LNCAP (cell line): ENCODE measurements around the gene TNS1.

Experiments used
- CTCF ChIP-seq: fragments of 450-650 bp; IDR thresholded peaks from 2 replicates; pipeline ENCODE4 v1.5.1; 2017; ENCODE audit warnings: mild to moderate bottlenecking

TNS1 gene

DNA sequence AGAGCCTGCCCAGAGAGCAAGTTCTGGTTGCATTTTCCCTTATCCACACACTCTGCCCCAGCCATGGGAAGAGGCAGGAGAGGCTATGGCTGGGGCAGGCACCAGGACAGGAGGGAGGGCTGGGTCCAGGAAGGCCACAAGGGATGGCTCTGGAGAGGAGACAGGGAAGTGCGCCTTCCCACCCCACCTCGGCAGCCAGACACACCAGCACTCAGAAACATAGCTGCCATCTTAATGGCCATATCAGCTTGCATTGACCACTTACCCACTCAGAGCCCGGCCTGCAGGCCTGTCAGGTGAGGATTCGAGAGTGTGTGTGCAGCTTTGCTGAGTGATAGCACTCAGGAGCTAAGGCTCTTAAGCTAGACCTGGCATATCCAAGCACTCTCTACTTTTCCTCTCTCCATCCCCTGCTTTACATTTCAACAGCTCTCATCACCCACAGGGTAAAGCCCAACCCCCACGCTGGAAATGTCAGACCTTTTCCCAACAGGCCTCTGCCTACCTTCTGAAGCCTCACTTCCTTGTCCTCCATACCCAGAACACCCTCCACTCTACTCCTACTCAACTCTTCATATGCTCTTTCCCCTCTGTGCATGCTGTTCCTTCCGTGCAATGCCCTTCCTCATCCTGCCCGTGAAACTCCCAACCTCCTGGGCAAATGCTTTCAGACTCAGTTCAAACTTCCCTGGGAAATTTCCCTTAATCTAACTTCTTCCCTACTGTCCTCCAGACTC, 147.9 kb downstream of the TNS1 start:
- no peak for TF ChIP-seq CTCF

DNA sequence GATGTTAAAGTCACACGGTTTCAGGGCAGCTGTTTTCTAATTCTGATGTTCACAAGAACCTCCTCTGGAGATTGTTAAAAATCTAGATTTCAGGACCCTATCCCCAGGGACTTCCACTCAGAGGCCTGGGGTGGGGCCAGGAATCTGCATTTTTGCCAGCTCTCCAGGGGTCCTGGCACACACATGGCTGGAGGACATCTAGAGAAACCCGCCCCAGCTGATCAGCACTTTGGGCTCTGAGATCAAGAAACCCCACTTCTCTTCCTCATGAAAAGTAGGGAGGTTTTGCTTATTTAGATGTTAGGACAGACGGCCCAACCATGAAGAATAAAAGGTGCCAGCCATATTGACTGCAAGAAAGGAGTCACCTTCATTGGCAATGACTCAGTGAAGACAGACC, 148.8 kb downstream of the TNS1 start:
- TF ChIP-seq CTCF: no peak

DNA sequence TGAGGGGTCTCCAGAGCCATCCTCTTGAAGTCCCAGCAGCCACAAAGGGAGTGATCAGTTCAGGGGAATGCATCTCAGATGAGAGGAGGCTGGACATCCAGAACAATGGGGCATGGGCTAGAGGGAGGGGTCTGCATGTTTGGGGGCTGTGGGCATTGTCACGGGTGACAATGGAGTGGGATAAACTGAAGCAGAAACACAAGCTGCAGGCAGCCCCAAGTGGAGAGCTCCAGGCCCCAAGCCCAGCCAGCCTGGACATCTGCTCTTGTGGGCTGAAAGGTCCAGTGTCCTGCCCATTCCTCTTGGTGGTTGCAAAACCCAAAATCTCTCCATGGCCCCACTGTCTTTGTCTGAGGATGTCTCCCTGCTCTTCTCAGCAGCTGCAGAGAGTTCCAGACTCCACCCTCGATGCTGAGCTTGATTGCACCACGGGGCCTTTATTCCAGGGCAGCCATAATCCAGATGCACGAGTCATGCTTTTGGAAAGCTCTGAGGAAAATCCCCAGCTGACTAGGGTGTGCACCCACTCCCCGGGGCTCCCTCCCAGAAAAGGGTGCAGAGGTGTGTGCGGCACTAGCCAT, 149.4 kb downstream of the TNS1 start:
- no peak for TF ChIP-seq CTCF

DNA sequence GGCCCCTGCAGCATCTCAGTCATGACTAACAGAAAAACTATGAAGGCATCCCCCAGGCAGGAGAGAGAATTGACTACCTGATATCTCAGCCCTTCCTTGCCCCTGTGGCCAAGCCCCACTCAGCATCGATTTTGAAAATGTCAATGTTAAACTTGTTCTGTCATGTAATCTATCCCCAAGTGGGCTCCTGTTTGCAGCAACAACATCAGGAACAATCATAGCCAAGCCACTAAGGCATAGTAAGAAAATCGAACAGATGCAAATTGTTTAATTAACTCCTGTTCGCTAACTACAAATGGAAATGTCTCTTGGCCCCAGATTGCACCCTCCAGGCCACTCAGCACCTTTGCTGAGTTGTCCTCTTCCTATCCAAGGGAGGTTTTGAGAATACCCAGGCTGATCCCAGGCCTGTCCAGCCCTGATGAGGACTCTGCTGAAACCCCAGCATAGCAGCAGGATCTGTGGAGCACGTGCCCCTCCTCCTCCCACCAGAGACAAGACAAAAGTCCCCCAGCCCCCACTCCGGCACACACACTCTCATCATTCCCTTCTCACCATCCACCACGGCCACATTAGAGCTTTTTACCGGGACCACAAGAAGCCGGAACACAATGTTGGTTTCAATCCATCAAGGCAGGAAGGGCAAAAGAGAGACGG, 150.1 kb downstream of the TNS1 start:
- TF ChIP-seq CTCF: no peak

DNA sequence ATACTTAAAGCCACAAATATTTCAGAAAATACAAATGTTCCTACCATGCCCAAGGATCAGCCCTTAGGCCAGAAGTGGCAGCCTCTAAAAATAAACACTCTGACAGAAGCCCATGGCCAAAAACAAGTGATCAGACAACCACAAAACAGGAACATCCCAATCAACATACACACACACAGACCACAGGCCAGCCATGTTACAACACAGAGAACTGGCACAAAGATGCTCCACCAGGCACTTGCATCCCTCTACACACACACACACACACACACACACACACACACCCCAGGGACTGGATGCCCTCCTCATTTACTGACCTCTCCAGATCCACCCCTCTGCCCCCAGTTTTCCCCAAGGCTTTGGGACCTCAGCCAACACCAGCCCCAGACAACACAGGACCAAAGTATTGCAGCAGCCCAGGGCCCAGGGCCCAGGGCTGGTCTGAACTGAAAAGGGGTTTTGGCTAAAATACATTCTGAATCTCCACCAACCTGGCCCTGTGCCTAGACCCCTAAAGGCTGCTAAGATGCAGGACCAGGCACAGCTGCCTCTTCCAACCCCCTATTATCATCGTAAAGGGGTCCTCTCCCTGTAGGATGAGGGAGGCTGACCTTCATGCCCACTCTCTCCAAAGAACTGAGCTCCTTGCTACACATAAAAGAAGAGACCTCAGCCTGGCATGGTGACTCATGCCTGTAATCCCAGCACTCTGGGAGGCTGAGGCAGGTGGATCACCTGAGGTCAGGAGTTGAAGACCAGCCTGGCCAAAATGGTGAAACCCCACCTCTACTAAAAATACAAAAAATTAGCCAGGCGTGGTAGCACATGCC, 151.4 kb downstream of the TNS1 start:
- TF ChIP-seq CTCF: no peak

GRCh38 chr2:217849154-217849975, 153.4 kb downstream of the TNS1 start:
- TF ChIP-seq CTCF: no peak
